Panc1 (cell line): ENCODE results near the gene VAT1. TPM values are rescaled to one million over a fixed set of nuclear protein-coding genes. Genes with fewer than 3 reads are reported as not detected.

ENCODE experiments used
- ATAC-seq: fragments of 200-7000 bp; cut with Tn5 transposase; 2 replicates; pipeline ENCODE4 v1.9.1; 2020; ENCODE audit warnings: mild to moderate bottlenecking, moderate library complexity
- BruUV-seq: library from RNA; stranded (reverse); fragments of 400-500 nt; replicated peaks from 2 replicates; lab custom pipeline; 2021; lab: Mats Ljungman, UMichigan
- CTCF ChIA-PET: fragments of 300-600 bp; sonication (Branson Sonifier 250); formaldehyde crosslinking; loops from one replicate; lab custom pipeline; 2022; ENCODE audit warnings: antibody characterized with exemption; lab: Charles Lee
- POLR2A ChIA-PET: fragments of 300-600 bp; sonication (Branson Sonifier 250); formaldehyde crosslinking; loops from one replicate; lab custom pipeline; 2022; ENCODE audit warnings: antibody characterized with exemption; lab: Charles Lee
- DNase-seq: peaks from one replicate; pipeline ENCODE4 v3.0.0-alpha.2; 2010; ENCODE audit warnings: low read depth, low spot score
- H3K27ac ChIP-seq: 2 replicates; pipeline ENCODE4 v1.5.1; 2011; ENCODE audit warnings: mild to moderate bottlenecking, low read length, inconsistent platforms
- H3K27me3 ChIP-seq: fragments of 200-500 bp; sonication (Bioruptor generic); 2 replicates; pipeline ENCODE4 v1.6.0; 2014; ENCODE audit warnings: low read length, inconsistent platforms; ENCODE audit not compliant: control insufficient read depth, insufficient read depth
- H3K36me3 ChIP-seq: fragments of 200-500 bp; sonication (Bioruptor generic); 2 replicates; pipeline ENCODE4 v1.5.1; 2014; ENCODE audit warnings: inconsistent platforms, mild to moderate bottlenecking, low read length, moderate library complexity; ENCODE audit not compliant: control insufficient read depth, insufficient read depth
- H3K4me1 ChIP-seq: 2 replicates; pipeline ENCODE4 v1.5.1; 2011; ENCODE audit warnings: inconsistent platforms, mild to moderate bottlenecking, low read length, moderate library complexity; ENCODE audit not compliant: control insufficient read depth, insufficient read depth
- H3K4me3 ChIP-seq, 2 experiments: 2 replicates each; pipeline ENCODE4 v1.5.1; 2011 to 2012; ENCODE audit warnings: low read depth in 2 of 2, low read length in 2 of 2, mild to moderate bottlenecking in 2 of 2, inconsistent platforms in 1 of 2, moderate library complexity in 1 of 2
- H3K9me3 ChIP-seq: fragments of 200-500 bp; sonication (Bioruptor generic); 2 replicates; pipeline ENCODE4 v1.5.1; 2014; ENCODE audit warnings: low read depth, mild to moderate bottlenecking, inconsistent platforms, low read length, moderate library complexity; ENCODE audit not compliant: control insufficient read depth, insufficient read depth
- CTCF ChIP-seq: fragments of 450-650 bp; IDR thresholded peaks from 2 replicates; pipeline ENCODE4 v1.5.1; 2017; ENCODE audit warnings: mild to moderate bottlenecking
- POLR2AphosphoS5 ChIP-seq: IDR thresholded peaks from 2 replicates; pipeline ENCODE4 v1.6.1; 2012; ENCODE audit warnings: mild to moderate bottlenecking, low read depth, low read length, moderate library complexity
- REST ChIP-seq, 2 experiments: IDR thresholded peaks; 2 replicates each; pipeline ENCODE4 v1.6.1; 2011 to 2012; ENCODE audit warnings: low read depth in 2 of 2, control low read depth in 1 of 2, low read length in 1 of 2, mild to moderate bottlenecking in 1 of 2, moderate library complexity in 1 of 2; ENCODE audit not compliant: insufficient read depth in 1 of 2
- SIN3A ChIP-seq: IDR thresholded peaks from 2 replicates; pipeline ENCODE4 v1.6.1; 2012; ENCODE audit warnings: low read depth, mild to moderate bottlenecking, low read length, moderate library complexity, borderline replicate concordance; ENCODE audit not compliant: insufficient read depth
- TCF7L2 ChIP-seq: IDR thresholded peaks from 2 replicates; pipeline ENCODE4 v1.6.1; 2011; ENCODE audit warnings: mild to moderate bottlenecking, low read depth, low read length, inconsistent platforms
- in situ Hi-C: cut with HindIII; loops from 2 replicates; pipeline ENCODE4 v1.10.0; 2016; ENCODE audit warnings: low sequenced_read_pairs, low pct_unique_long_range_greater_than_20kb
- intact Hi-C: fragments of 100-400 bp; cut with micrococcal nuclease; formaldehyde crosslinking; loops from one replicate; pipeline ENCODE4 v1.10.0; 2022; ENCODE audit not compliant: unreplicated experiment
- total RNA-seq: library from RNA; stranded (reverse); gene quantifications from one replicate; pipeline ENCODE4 v1.2.1, GENCODE V29; 2021; ENCODE audit not compliant: unreplicated experiment

Gene VAT1
- total RNA-seq, 1 experiment from 2014 or later, result 169 TPM

DNA sequence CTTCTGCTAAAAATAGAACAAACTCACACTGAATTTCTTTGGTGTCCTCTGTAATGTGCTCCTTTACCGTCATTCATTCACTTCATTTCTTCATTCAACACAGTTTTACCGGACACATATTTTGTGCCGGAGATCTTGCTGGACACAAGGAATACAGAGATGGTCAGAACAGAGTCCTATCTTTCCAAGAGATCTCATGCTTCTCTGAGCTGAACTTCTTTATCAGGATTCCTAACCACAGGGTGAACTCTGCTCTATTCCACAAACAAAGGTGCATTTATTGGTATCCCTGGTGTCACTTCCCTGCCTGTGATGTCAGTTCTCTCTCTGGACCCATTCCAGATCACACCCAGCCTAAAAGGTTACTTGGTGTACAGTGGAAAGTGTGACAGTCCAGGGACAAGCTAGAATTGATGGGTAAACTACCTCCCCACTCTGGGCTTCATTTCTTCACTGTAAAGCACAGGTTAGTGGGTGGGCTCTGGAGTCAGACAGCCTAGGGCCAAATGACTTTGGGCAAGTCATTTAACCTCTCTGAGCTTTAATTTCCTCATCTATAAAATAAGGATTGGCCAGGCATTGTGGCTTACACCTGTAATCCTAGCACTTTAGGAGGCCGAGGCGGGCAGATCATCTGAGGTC is 11.4 kb downstream of the VAT1 start:
- ChIA-PET POLR2A (no interaction called here), CTCF (no interaction called here)
- Histone ChIP-seq H3K4me3 (no peak overlapping the region), H3K4me1 (peaks cover 10% of the 10 kb centered on the region), H3K27ac (no peak overlapping the region), H3K9me3 (no peaks in the 10 kb centered on the region), H3K36me3 (no peaks in the 10 kb centered on the region), H3K27me3 (no peaks in the 10 kb centered on the region)
- no peak for TF ChIP-seq SIN3A
- no peak for TF ChIP-seq CTCF
- TF ChIP-seq TCF7L2, result no peak
- TF ChIP-seq REST (IDR thresholded peaks at IDR 0.05; ENCODE audit: insufficient read depth in 1 of 2, low read depth in 2 of 2, low read length in 1 of 2), result no peak
- no peak for TF ChIP-seq POLR2AphosphoS5
- DNase-seq (no peak), ATAC-seq (0 out of 2 replicates have a peak, but pooled peaks have one; percentile 17)
- intact Hi-C loops, result no loop called here
- in situ Hi-C loops, result no loop called here
- no TSS peak for BruUV-seq

GRCh38 chr17:43006639-43007551 is 15.3 kb downstream of the VAT1 start, which contains the start of gene IFI35:
Gene IFI35 (plus strand): TSS chr17:43006784. CDS start chr17:43006948, 164 bp downstream.
- Histone ChIP-seq H3K27ac (peak within 1 kb of the TSS; percentile 92), H3K27me3 (no peaks in the 10 kb centered on the region), H3K9me3 (no peaks in the 10 kb centered on the region), H3K4me1 (peaks cover 5% of the 10 kb centered on the region; the same call in 1 of the 2 replicates), H3K36me3 (no peaks in the 10 kb centered on the region), H3K4me3 (peak within 1 kb of the TSS; percentile 64 to 92)
- intact Hi-C loops (no loop called here), in situ Hi-C loops (no loop called here)
- no peak for TF ChIP-seq SIN3A
- no peak for TF ChIP-seq CTCF
- TF ChIP-seq POLR2AphosphoS5, result peak; percentile 57
- no peak for TF ChIP-seq REST (IDR thresholded peaks at IDR 0.05; ENCODE audit: insufficient read depth in 1 of 2, low read depth in 2 of 2, low read length in 1 of 2)
- peak; percentile 24; the same call in 1 of the 2 replicates for TF ChIP-seq TCF7L2
- BruUV-seq, result no TSS peak
- DNase-seq (no peak), ATAC-seq (peak; percentile 85)
- CTCF ChIA-PET, result no interaction called here
- POLR2A ChIA-PET, result interaction anchor here (1.0 kb wide), 1 partner anchor 9 kb away, joined by 3 read pairs; no protein-coding TSS in a partner anchor
